Measurements from ENCODE around the gene TTC33.

DNA sequence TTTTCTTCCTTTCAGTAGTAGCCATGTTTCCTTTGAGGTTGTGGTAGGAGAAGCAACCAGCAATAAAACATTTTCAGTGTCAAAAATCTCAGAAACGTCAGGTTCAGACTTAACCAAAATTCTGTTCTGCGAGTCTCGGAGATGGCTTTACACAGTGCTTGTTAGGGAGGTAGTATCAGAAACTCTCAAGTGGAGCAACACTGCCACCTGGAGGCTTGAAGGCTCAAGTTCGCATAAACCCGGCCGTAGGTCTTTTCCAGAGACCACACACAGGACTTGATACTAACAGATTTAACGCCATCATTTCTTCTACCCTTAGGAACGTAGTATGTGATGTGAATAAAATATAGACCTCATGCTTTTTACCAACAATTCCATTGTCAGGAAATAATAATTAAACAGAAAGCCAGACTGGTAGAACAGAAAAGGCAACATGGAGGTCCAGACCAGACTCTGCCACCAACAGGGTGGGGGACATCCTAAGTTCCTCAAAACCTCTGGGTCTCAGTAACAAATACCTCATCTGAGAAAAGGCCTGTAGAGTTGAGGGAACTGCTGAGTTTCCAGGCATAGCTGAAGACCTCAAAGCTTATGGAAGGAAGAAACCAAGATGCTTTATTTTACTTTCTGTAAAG is 67.5 kb downstream of the TTC33 start:
- TF ChIP-seq, protein P1, sequence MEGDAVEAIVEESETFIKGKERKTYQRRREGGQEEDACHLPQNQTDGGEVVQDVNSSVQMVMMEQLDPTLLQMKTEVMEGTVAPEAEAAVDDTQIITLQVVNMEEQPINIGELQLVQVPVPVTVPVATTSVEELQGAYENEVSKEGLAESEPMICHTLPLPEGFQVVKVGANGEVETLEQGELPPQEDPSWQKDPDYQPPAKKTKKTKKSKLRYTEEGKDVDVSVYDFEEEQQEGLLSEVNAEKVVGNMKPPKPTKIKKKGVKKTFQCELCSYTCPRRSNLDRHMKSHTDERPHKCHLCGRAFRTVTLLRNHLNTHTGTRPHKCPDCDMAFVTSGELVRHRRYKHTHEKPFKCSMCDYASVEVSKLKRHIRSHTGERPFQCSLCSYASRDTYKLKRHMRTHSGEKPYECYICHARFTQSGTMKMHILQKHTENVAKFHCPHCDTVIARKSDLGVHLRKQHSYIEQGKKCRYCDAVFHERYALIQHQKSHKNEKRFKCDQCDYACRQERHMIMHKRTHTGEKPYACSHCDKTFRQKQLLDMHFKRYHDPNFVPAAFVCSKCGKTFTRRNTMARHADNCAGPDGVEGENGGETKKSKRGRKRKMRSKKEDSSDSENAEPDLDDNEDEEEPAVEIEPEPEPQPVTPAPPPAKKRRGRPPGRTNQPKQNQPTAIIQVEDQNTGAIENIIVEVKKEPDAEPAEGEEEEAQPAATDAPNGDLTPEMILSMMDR (IDR thresholded peaks at IDR 0.05 in 4 of 5, conservative IDR thresholded peaks at IDR 0.05 in 1 of 5), result peak; percentile 82 to 90 (median 87)
- no peak for TF ChIP-seq POLR2A (IDR thresholded peaks at IDR 0.05)
